Melanocyte of skin (primary cell): Measurements from ENCODE around the gene CEBPZOS. TPM values are rescaled to one million over a fixed set of nuclear protein-coding genes. Genes with fewer than 3 reads are reported as not detected.

Source experiments
- total RNA-seq, 2 donors: library from RNA; depleted of rRNA; stranded (reverse); fragments of >200 nt; gene quantifications; 2 replicates each; pipeline ENCODE4 v1.2.3, GENCODE V29; 2012

Gene CEBPZOS
- total RNA-seq: 10 to 100 TPM; 12.7 to 18.0 TPM

DNA sequence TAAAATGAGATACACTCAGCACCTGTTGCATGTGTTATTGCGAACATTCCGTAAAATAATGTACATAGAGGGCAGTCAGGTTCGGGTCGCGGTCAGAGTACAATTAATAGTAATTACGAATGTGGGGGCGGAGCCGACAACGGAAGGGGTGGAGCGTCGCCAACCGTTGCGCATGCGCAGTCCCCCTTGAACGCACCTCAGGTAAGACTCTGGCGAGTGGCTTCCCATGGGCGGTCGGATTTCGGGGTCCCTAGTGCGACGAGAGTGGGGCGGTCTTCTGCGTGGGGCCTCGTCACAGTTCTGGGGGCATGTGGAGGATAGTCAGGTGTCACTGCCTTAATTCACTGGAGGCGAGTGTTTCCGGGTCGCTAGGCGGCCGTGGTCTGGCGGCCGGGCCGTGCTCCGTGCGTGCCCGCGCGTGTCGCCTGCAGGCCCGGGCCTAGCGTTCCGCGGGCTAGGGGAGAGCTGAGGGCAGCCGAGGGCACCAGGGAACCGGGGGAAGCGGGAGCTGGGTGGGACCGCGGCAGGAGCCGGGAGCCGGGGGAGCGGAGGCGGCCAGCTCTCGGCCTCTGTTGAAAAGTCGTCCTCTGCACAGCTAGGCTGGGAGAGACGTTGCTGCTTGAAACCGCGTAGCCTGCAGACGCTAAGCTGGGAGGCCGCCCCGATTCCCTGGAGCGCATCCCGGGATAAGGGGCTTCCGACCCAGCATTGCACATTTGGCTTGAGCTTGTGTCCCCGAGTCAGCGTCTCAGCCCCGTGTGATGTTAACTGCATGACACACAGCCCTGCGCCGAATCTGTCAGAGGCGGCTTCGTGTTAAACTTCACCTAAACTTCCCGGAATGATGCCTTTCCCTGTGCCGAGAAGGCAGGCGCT lies at the start of gene CEBPZOS:
Gene CEBPZOS (plus strand): TSS at position 177 of the 876 bp plus-strand sequence. CDS start 3,209 bp downstream, outside the sequence.

DNA sequence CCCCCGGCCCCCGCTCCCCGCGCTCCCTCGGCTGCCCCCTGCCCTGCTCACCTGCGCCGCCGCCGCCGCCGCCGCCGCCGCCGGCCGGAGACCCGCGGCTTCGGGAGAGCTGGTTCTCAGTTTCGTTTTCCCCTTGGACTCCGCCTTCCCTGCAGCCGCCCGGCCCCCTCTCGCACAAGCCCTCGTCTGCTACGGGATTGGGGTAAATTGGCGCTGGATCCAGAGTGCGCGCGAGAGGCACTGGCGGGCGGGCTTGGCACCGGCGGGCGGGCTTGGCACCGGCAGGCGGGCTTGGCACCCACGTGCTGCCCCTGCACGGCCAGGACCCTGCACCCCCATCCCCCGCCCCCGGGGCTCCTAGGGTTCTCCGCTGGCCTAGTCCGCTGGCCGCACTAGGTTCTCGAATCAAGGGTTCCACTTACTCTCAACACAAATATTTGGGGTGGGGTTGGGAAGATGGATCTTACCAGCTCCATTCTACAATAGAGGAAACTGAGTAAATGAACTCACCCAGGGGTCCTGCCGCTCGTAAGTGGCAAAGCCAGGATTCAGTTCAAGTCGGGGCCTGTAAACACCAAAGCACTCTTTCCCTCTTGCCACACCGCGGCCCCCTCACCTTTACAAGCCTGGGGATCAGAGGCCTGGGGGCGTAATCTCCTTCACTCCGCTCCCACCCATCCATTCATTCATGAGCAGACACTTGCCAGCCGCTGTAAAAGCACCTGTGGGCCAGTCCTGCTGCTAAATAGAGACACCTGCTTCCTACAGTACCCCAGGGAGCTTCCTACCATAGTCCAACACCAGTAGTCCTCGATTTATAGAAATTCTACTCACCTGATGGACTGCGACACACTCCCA lies 39.2 kb upstream of the CEBPZOS start, which contains the start of gene EIF2AK2:
Gene EIF2AK2 (minus strand): TSS at position 124 of the 858 bp plus-strand sequence. CDS start 9,174 bp downstream, outside the sequence.

DNA sequence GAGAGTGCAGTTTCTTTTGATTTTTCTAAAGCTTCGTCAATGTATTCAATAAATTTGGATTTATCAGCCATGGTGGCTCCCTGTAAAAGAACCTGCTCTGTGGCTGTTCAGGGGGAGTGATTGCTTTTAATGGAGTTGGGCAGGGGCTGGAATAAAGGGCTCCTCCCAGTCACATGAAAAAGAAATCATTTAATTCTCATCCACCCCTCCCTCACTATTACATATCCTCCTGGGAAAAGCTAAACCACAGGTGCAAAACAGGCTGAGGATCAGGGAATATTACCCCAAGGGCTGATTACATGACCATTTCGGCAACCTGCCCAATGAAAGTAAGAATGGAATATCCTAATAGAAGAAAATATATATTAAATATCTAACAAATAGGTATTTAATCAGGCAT lies 7.7 kb upstream of the CEBPZOS start, which contains the start of gene SULT6B1:
Gene SULT6B1 (minus strand): TSS at position 101 of the 400 bp plus-strand sequence. CDS start 30 bp downstream, at position 71.

DNA sequence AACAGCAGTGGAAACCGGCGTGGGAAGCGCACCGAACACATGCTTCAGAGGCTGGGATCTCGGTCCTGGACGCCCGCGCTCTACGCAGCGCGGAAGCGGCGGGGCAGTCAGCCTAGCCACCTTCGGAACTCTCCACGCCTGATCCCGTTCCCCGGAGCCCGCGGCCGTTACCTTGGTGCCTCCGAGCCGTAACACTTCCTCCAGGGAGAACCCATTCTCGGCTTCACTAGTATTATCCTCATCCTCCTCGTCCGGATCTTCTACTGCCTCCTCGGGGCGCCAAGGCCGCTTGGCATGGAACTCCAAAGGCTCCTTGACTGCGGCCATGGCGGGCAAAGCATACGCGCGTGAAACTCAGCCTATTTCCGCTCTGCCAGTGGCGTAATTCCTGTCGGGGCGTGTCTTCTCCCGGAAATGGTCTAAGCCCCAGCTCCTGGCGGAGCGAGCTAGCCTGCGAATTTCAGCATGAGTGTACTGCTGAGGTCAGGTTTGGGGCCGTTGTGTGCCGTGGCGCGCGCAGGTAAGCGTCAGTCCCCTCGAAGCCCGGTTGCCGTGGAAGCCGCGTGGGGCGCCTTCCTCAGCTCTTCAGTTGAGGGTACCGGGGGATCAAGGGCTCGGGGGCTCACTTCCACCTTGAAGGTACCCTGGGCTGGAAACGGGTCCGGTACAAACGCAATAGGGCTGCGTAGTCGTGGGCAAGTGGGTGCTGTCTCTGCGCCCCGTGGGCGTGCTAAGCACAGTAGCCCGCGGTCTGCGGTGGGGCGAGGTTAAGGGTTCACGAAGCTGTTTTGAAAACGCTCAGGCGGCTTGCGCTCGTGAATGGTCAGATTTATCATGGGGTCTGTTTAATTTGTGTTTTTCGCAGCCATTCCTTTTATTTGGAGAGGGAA lies 35.2 kb downstream of the CEBPZOS start, which contains the start of the genes CEBPZ and NDUFAF7:
Gene CEBPZ (minus strand): TSS at position 356 of the 890 bp plus-strand sequence. CDS start 29 bp downstream, at position 327.
Gene NDUFAF7 (plus strand): TSS at position 418 of the 890 bp plus-strand sequence. CDS start 48 bp downstream, at position 466.

Other genes starting within 250 kb of the CEBPZOS start
- 10 to 100 TPM; 14.1 to 15.0 TPM for gene STRN, start 230.0 kb upstream of the CEBPZOS start, total RNA-seq
- 10 to 100 TPM; 20.3 to 23.3 TPM for gene HEATR5B, start 112.1 kb upstream of the CEBPZOS start, total RNA-seq
- 1 to 10 TPM; 3.8 to 5.0 TPM for gene GPATCH11, start 112.0 kb upstream of the CEBPZOS start, total RNA-seq
- 100 to 1,000 TPM in 1 of 2 donors, 10 to 100 TPM in 1; 92.2 to 117 TPM for gene EIF2AK2, start 39.5 kb upstream of the CEBPZOS start, total RNA-seq
- not detected for gene SULT6B1, start 7.8 kb upstream of the CEBPZOS start, total RNA-seq
- gene CEBPZ, start 35.1 kb downstream of the CEBPZOS start, total RNA-seq: 10 to 100 TPM; 38.5 to 53.3 TPM
- gene NDUFAF7, start 35.2 kb downstream of the CEBPZOS start, total RNA-seq: 10 to 100 TPM; 16.2 to 19.3 TPM
- 100 to 1,000 TPM; 365 to 403 TPM for gene PRKD3, start 128.3 kb downstream of the CEBPZOS start, total RNA-seq
- 100 to 1,000 TPM; 560 to 832 TPM for gene QPCT, start 148.1 kb downstream of the CEBPZOS start, total RNA-seq